Inflammatory macrophage treated with lipopolysaccharide for 4 hours (primary cell): ENCODE measurements around the gene PRPF4.
"Not testable (repeated sequence)": the region's sequence is repeated elsewhere in the genome, so short reads cannot be mapped to it uniquely, and the experiment has no call there.

Source experiments
- DNase-seq: peaks from one replicate; pipeline ENCODE4 v3.0.0-alpha.2; 2020

Gene PRPF4

GRCh38 chr9:113269355-113269754, 6.1 kb upstream of the PRPF4 start:
- DNase-seq, result no peak

- no peak for DNase-seq
Observed at GRCh38 chr9:113269871-113270270, 5.6 kb upstream of the PRPF4 start.

GRCh38 chr9:113274474-113275156, 843 bp upstream of the PRPF4 start:
- peak; percentile 74 for DNase-seq

GRCh38 chr9:113278840-113279239, 3.4 kb downstream of the PRPF4 start:
- DNase-seq, result no peak

GRCh38 chr9:113281356-113281755, 5.9 kb downstream of the PRPF4 start:
- DNase-seq, result no peak

- DNase-seq, result no peak
Observed at GRCh38 chr9:113289091-113289490, 13.6 kb downstream of the PRPF4 start.

- no peak for DNase-seq
Observed at GRCh38 chr9:113290052-113290607, 14.7 kb downstream of the PRPF4 start.

- DNase-seq, result no peak
Observed at GRCh38 chr9:113293285-113293878, 17.9 kb downstream of the PRPF4 start.

GRCh38 chr9:113296247-113296646, 20.8 kb downstream of the PRPF4 start:
- DNase-seq, result not testable (repeated sequence)

GRCh38 chr9:113296796-113297558, 21.5 kb downstream of the PRPF4 start:
- no peak for DNase-seq

GRCh38 chr9:113298311-113298710, 22.9 kb downstream of the PRPF4 start:
- no peak for DNase-seq

- DNase-seq, result no peak
Observed at GRCh38 chr9:113298924-113299770, 23.7 kb downstream of the PRPF4 start.

GRCh38 chr9:113299800-113300292, 24.4 kb downstream of the PRPF4 start:
- peak; percentile 73 for DNase-seq

- no peak for DNase-seq
Observed at GRCh38 chr9:113301548-113301947, 26.1 kb downstream of the PRPF4 start.

- no peak for DNase-seq
Observed at GRCh38 chr9:113302792-113303418, 27.4 kb downstream of the PRPF4 start, which contains the start of gene RNF183. Gene RNF183 (minus strand): TSS chr9:113303376. CDS start chr9:113298184, 5,192 bp downstream.

GRCh38 chr9:113306566-113306965, 31.1 kb downstream of the PRPF4 start:
- DNase-seq, result no peak

- no peak for DNase-seq
Observed at GRCh38 chr9:113307396-113307975, 32.0 kb downstream of the PRPF4 start.

- peak; percentile 47 for DNase-seq
Observed at GRCh38 chr9:113309204-113309813, 33.9 kb downstream of the PRPF4 start.

- no peak for DNase-seq
Observed at GRCh38 chr9:113310538-113310937, 35.1 kb downstream of the PRPF4 start.

GRCh38 chr9:113311961-113312360, 36.5 kb downstream of the PRPF4 start:
- no peak for DNase-seq

- no peak for DNase-seq
Observed at GRCh38 chr9:113313261-113313660, 37.8 kb downstream of the PRPF4 start.
